Body of pancreas (tissue), 4 donors: ENCODE data around the gene SLC26A4.

Source experiments
- POLR2A ChIP-seq, 3 donors: fragments of 450-650 bp; IDR thresholded peaks; one replicate each; pipeline ENCODE4 v1.6.1; 2016; ENCODE audit warnings: antibody characterized with exemption in 3 of 3, mild to moderate bottlenecking in 2 of 3
- TF ChIP-seq, protein P1 (sequence below), 7 experiments: fragments of 450-650 bp in 4 of 7; fragments of 200-600 bp in 3 of 7; sonication (generic) in 3 of 7; IDR thresholded peaks; one replicate each; pipeline ENCODE4 v1.5.1; 2016 to 2019; ENCODE audit warnings: antibody characterized with exemption in 7 of 7

- TF ChIP-seq, protein P1, sequence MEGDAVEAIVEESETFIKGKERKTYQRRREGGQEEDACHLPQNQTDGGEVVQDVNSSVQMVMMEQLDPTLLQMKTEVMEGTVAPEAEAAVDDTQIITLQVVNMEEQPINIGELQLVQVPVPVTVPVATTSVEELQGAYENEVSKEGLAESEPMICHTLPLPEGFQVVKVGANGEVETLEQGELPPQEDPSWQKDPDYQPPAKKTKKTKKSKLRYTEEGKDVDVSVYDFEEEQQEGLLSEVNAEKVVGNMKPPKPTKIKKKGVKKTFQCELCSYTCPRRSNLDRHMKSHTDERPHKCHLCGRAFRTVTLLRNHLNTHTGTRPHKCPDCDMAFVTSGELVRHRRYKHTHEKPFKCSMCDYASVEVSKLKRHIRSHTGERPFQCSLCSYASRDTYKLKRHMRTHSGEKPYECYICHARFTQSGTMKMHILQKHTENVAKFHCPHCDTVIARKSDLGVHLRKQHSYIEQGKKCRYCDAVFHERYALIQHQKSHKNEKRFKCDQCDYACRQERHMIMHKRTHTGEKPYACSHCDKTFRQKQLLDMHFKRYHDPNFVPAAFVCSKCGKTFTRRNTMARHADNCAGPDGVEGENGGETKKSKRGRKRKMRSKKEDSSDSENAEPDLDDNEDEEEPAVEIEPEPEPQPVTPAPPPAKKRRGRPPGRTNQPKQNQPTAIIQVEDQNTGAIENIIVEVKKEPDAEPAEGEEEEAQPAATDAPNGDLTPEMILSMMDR (IDR thresholded peaks at IDR 0.05): no peak
- no peak for TF ChIP-seq POLR2A (IDR thresholded peaks at IDR 0.05)
These were observed 17.6 kb downstream of the SLC26A4 start for GRCh38 chr7:107678110-107678753.
